ENCODE measurements around the gene GADD45GIP1.

Gene GADD45GIP1

DNA sequence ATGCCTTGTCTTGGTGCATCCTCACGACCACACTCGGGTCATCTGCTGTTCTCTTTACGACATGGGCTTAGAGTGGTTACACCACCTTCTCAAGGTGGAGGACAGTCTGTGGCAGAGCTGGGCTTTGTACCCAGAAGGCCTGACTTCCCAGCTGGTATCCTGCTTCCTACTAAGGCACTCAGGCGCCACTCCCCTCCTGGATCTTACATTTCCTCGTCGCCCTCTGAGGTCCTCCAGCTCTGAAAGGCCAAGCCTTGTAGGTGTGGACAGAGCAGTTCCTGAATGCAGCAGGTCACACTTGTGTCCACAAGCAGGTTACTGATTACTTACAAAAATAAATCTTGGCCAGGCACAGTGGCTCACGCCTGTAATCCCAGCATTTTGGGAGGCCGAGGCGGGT, 49.9 kb downstream of the GADD45GIP1 start:
- no peak for TF ChIP-seq POLR2A (IDR thresholded peaks at IDR 0.05; ENCODE audit: low read depth, low read length)
- FAIRE-seq (no peak), DNase-seq (ENCODE audit: insufficient read length, low spot score) (no peak)

All from H54 (cell line).